WI38 (cell line): ENCODE results near the gene PCDHB13.
"Not testable (repeated sequence)": the region's sequence is repeated elsewhere in the genome, so short reads cannot be mapped to it uniquely, and the experiment has no call there.

ENCODE experiments used
- H3K4me3 ChIP-seq: 2 replicates; pipeline ENCODE4 v1.5.1; 2011; ENCODE audit warnings: low read depth, mild to moderate bottlenecking, control low read depth, low read length
- TF ChIP-seq, protein P1 (sequence below): IDR thresholded peaks from 2 replicates; pipeline ENCODE4 v1.5.1; 2012; ENCODE audit warnings: low read depth, mild to moderate bottlenecking, control low read depth, low read length

Gene PCDHB13

DNA sequence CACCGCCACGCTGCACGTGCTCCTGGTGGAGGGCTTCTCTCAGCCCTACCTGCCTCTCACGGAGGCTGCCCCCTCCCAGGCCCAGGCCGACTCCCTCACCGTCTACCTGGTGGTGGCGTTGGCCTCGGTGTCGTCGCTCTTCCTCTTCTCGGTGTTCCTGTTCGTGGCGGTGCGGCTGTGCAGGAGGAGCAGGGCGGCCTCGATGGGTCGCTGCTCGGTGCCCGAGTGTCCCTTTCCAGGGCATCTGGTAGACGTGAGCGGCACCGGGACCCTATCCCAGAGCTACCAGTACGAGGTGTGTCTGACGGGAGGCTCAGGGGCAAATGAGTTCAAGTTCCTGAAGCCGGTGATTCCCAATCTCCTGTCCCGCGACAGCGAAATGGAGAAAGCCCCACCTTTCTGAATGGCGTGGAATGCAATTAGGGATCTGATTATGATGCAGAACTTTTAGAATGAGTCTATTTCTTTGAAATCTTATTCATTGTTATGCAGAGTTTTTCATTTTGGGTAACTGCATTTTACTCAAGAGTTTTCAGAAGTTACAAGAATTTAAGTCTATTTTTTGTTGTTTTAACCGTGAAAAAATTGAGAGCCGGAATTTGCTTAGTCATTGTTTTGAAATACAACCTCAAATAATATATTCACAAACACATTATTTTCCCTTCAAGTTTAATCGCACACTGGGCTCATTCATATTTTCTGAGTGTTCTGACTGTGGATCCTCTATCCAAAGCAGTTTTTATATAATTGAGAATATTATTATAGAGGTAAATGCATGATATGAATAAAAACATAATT is 23.0 kb downstream of the PCDHB13 start:
- TF ChIP-seq, protein P1, sequence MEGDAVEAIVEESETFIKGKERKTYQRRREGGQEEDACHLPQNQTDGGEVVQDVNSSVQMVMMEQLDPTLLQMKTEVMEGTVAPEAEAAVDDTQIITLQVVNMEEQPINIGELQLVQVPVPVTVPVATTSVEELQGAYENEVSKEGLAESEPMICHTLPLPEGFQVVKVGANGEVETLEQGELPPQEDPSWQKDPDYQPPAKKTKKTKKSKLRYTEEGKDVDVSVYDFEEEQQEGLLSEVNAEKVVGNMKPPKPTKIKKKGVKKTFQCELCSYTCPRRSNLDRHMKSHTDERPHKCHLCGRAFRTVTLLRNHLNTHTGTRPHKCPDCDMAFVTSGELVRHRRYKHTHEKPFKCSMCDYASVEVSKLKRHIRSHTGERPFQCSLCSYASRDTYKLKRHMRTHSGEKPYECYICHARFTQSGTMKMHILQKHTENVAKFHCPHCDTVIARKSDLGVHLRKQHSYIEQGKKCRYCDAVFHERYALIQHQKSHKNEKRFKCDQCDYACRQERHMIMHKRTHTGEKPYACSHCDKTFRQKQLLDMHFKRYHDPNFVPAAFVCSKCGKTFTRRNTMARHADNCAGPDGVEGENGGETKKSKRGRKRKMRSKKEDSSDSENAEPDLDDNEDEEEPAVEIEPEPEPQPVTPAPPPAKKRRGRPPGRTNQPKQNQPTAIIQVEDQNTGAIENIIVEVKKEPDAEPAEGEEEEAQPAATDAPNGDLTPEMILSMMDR = no peak
- H3K4me3 ChIP-seq = no peak overlapping the region

DNA sequence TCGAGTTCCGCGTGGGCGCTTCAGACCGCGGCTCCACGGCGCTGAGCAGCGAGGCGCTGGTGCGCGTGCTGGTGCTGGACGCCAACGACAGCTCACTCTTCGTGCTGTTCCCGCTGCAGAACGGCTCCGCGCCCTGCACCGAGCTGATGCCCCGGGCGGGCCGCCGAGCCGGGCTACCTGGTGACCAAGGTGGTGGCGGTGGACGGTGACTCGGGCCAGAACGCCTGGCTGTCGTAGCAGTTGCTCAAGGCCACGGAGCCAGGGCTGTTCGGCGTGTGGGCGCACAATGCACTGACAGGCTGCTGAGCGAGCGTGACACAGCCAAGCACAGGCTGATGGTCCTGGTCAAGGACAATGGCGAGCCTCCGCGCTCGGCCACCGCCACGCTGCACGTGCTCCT is 27.8 kb downstream of the PCDHB13 start:
- TF ChIP-seq, protein P1 = no peak
- H3K4me3 ChIP-seq = no peak overlapping the region

DNA sequence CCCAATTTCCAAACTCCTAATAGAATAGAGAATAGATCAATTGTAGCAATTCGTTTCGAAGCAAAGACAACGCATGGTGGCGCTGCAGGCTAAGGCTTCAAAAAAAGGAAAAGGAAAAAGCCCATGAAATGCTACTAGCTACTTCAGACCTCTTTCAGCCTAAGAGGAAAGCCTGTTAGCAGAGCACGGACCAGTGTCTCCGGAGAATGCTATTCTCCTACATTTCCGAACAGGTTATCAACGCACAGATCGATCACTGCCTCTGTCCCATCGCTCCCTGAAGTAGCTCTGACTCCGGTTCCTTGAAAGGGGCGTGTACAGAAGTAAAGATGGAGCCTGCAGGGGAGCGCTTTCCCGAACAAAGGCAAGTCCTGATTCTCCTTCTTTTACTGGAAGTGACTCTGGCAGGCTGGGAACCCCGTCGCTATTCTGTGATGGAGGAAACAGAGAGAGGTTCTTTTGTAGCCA is 31.6 kb downstream of the PCDHB13 start, which contains the start of gene PCDHB15:
Gene PCDHB15 (plus strand): TSS at position 146 of the 468 bp plus-strand sequence. CDS start 184 bp downstream, at position 330.
- peak within 1 kb of the TSS; percentile 48 for H3K4me3 ChIP-seq
- TF ChIP-seq, protein P1 = no peak

DNA sequence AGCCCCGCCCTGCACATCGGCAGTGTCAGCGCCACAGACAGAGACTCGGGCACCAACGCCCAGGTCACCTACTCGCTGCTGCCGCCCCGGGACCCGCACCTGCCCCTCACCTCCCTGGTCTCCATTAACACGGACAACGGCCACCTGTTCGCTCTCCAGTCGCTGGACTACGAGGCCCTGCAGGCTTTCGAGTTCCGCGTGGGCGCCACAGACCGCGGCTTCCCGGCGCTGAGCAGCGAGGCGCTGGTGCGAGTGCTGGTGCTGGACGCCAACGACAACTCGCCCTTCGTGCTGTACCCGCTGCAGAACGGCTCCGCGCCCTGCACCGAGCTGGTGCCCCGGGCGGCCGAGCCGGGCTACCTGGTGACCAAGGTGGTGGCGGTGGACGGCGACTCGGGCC is 33.3 kb downstream of the PCDHB13 start:
- not testable (repeated sequence) for H3K4me3 ChIP-seq

DNA sequence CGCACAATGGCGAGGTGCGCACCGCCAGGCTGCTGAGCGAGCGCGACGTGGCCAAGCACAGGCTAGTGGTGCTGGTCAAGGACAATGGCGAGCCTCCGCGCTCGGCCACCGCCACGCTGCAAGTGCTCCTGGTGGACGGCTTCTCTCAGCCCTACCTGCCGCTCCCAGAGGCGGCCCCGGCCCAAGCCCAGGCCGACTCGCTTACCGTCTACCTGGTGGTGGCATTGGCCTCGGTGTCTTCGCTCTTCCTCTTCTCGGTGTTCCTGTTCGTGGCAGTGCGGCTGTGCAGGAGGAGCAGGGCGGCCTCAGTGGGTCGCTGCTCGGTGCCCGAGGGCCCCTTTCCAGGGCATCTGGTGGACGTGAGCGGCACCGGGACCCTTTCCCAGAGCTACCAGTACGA is 33.7 kb downstream of the PCDHB13 start:
- not testable (repeated sequence) for H3K4me3 ChIP-seq

DNA sequence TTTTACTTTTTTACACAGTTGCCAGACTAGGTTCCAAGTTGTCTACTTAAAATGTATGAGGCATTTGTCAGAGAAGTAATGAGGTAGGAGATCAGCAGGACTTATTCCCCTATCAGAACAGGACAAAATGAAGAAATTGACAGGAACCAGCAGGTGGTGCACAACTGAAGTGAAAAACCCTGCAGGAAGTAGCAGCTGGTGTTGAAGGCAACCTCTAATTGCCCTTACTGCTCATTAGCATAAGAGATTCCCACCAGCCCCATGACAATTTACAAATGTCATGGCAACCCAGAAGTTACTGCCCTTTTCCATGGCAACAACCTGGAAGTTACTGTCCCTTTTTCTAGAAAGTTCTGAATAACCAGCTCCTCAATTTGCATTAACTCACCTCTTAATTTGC is 36.9 kb downstream of the PCDHB13 start:
- TF ChIP-seq, protein P1 = no peak
- H3K4me3 ChIP-seq = no peak overlapping the region

DNA sequence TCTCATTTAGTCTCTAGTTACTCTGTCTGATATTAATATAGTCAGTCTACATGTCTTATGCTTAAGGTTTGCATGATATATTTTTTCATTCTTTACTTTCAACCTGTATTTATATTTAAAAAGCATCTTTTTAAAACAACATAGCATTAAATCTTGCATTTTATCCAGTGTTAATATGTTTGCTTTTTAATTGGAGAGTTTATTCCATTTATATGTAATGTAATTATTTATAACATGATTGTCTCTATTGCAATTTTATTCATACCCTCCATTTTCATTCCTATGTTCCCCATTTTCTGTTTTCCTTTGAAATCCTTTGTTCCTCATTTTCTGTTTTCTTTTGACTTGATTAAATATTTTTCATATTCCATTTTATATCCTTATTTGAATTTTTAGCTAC is 44.7 kb downstream of the PCDHB13 start:
- no peak overlapping the region for H3K4me3 ChIP-seq
- TF ChIP-seq, protein P1 = no peak

DNA sequence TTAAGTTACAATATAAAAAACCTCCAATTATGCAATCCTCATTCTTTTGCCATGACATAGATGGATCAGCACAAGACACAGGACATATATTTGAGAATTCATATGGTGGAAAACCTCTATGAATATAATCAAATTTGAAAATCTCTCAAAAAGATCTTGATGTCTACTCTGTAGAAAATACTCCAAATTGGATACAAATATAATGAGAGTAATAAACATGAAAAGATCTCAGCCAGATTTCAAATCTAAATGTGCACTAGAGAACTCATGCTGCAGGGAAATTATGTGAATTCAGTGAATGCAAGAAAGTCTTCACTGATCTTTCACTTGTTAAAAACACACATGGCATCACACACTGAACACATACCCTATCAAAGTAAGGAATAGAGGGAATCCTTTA is 45.2 kb downstream of the PCDHB13 start:
- H3K4me3 ChIP-seq = no peak overlapping the region

More for the DNA sequence above, 45.2 kb downstream of the PCDHB13 start:
- TF ChIP-seq, protein P1 = no peak
